K562 (cell line): Measurements from ENCODE around the gene UQCRHL. TPM values are rescaled to one million over a fixed set of nuclear protein-coding genes. Genes with fewer than 3 reads are reported as not detected.

Experiments
- CBX2 ChIP-seq: fragments of 200-600 bp; sonication (generic); IDR thresholded peaks from one replicate; pipeline ENCODE4 v1.6.1; 2012; ENCODE audit warnings: mild to moderate bottlenecking, low read length, inconsistent platforms; ENCODE audit not compliant: insufficient read depth, poor library complexity, severe bottlenecking
- CEBPG ChIP-seq, 3 experiments: fragments of 200-800 bp in 1 of 3; sonication (Bioruptor generic) in 1 of 3; sonication (generic) in 1 of 3; formaldehyde crosslinking in 1 of 3; IDR thresholded peaks in 2 of 3; conservative IDR thresholded peaks in 1 of 3; 2 replicates each; pipeline versions ENCODE4 v1.6.1 to v1.8.0; 2016 to 2022; ENCODE audit warnings: missing compliant biosample characterization in 2 of 3, missing genetic modification characterization in 2 of 3, mild to moderate bottlenecking in 1 of 3, missing genetic modification reagents in 1 of 3
- ERF ChIP-seq: fragments of 450-650 bp; formaldehyde crosslinking; IDR thresholded peaks from 2 replicates; pipeline ENCODE4 v1.4.0; 2020; ENCODE audit warnings: mild to moderate bottlenecking, mixed read lengths
- ESRRA ChIP-seq: fragments of 450-650 bp; IDR thresholded peaks from 2 replicates; pipeline ENCODE4 v1.6.1; 2014; ENCODE audit warnings: low read depth, mild to moderate bottlenecking, moderate library complexity, borderline replicate concordance
- HDGF ChIP-seq: fragments of 450-650 bp; IDR thresholded peaks from 2 replicates; pipeline ENCODE4 v1.6.1; 2016
- HIVEP1 ChIP-seq: fragments of 250-450 bp; sonication (Bioruptor Pico); IDR thresholded peaks from 2 replicates; pipeline ENCODE4 v1.4.0; 2020; ENCODE audit warnings: mild to moderate bottlenecking
- MED1 ChIP-seq: sonication (generic); formaldehyde crosslinking; IDR thresholded peaks from 2 replicates; pipeline ENCODE4 v1.8.1; 2023; ENCODE audit warnings: missing genetic modification reagents, borderline replicate concordance
- NBN ChIP-seq: fragments of 450-650 bp; IDR thresholded peaks from 2 replicates; pipeline ENCODE4 v1.6.1; 2016; ENCODE audit warnings: low read depth, mild to moderate bottlenecking
- POLR2G ChIP-seq: fragments of 200-400 bp; formaldehyde crosslinking; IDR thresholded peaks from 2 replicates; pipeline ENCODE4 v1.6.1; 2017; ENCODE audit warnings: low read depth, mild to moderate bottlenecking, antibody characterized with exemption, low read length, moderate library complexity
- PTRF ChIP-seq: fragments of 450-650 bp; IDR thresholded peaks from 2 replicates; pipeline ENCODE4 v1.6.1; 2016; ENCODE audit warnings: mild to moderate bottlenecking, missing genetic modification characterization, missing compliant biosample characterization
- RBFOX2 ChIP-seq: fragments of 200-400 bp; formaldehyde crosslinking; IDR thresholded peaks from 2 replicates; pipeline ENCODE4 v1.6.1; 2017; ENCODE audit warnings: low read depth, mild to moderate bottlenecking, low read length, moderate library complexity
- RFX7 ChIP-seq: fragments of 250-450 bp; sonication (Bioruptor Pico); IDR thresholded peaks from 2 replicates; pipeline ENCODE4 v1.5.1; 2021; ENCODE audit warnings: mild to moderate bottlenecking
- SAP30 ChIP-seq: fragments of 200-600 bp; sonication (generic); IDR thresholded peaks from 2 replicates; pipeline ENCODE4 v1.6.1; 2012; ENCODE audit warnings: borderline replicate concordance, low read depth, mild to moderate bottlenecking, moderate library complexity, low read length, control low read depth, inconsistent platforms; ENCODE audit not compliant: insufficient read depth, poor library complexity, severe bottlenecking
- SMARCB1 ChIP-seq: IDR thresholded peaks from 2 replicates; pipeline ENCODE4 v1.6.1; 2011; ENCODE audit warnings: improper control_type of control experiment, low read depth; ENCODE audit not compliant: insufficient read length
- TAF7 ChIP-seq: fragments of 450-650 bp; IDR thresholded peaks from 2 replicates; pipeline ENCODE4 v1.6.1; 2016; ENCODE audit warnings: missing genetic modification characterization, missing compliant biosample characterization
- YBX1 ChIP-seq: fragments of 450-650 bp; IDR thresholded peaks from 2 replicates; pipeline ENCODE4 v1.7.1; 2016; ENCODE audit warnings: mild to moderate bottlenecking
- ZBTB8A ChIP-seq: fragments of 450-650 bp; IDR thresholded peaks from 2 replicates; pipeline ENCODE4 v1.6.1; 2018; ENCODE audit warnings: mild to moderate bottlenecking, moderate library complexity; ENCODE audit not compliant: partially characterized antibody
- ZNF184 ChIP-seq: sonication (generic); formaldehyde crosslinking; IDR thresholded peaks from 2 replicates; pipeline ENCODE4 v1.5.0; 2020; ENCODE audit warnings: missing genetic modification reagents
- polyA plus RNA-seq, 8 experiments: library from polyadenylated mRNA; depleted of rRNA in 4 of 8; stranded (reverse) in 5 of 8; unstranded in 3 of 8; fragments of >200 nt; fragmentation: Nextera tagmentation in 2 of 8; fragmentation: Illumina TruSeq in 1 of 8; extraction: Ambion mirVana in 2 of 8; extraction: Trizol in 1 of 8; gene quantifications; 2 replicates each; pipeline versions ENCODE4 v1.2.1 to v1.2.3, GENCODE V29; 2011 to 2014; ENCODE audit warnings: inconsistent platforms in 1 of 8, missing spikeins in 1 of 8
- total RNA-seq, 7 experiments: library from RNA; depleted of rRNA in 6 of 7; stranded (reverse); fragments of >200 nt in 6 of 7; fragmentation: Illumina TruSeq in 2 of 7; extraction: Trizol in 2 of 7; gene quantifications; 2 replicates each; pipeline versions ENCODE4 v1.2.1 to v1.2.3, GENCODE V29; 2011 to 2021; ENCODE audit warnings: low replicate concordance in 1 of 7
- TF ChIP-seq, protein P1 (sequence below): fragments of 450-650 bp; IDR thresholded peaks from 2 replicates; pipeline ENCODE4 v1.6.1; 2016
- TF ChIP-seq, protein P2 (sequence below): fragments of 250-450 bp; sonication (Bioruptor Pico); IDR thresholded peaks from 2 replicates; pipeline ENCODE4 v1.8.0; 2021; ENCODE audit warnings: moderate library complexity, mild to moderate bottlenecking, inconsistent platforms
- TF ChIP-seq, protein P3 (sequence below): fragments of 200-800 bp; sonication (Bioruptor generic); IDR thresholded peaks from 2 replicates; pipeline ENCODE4 v1.6.1; 2017; ENCODE audit warnings: missing genetic modification characterization, missing compliant biosample characterization
- TF ChIP-seq, protein P4 (sequence below): sonication (generic); formaldehyde crosslinking; IDR thresholded peaks from 2 replicates; pipeline ENCODE4 v1.4.0; 2020; ENCODE audit warnings: mild to moderate bottlenecking, missing genetic modification reagents

Gene UQCRHL
- total and polyA plus RNA-seq, 9 of the 15 experiments (the other 6 are each of a cell fraction or from before 2014, with no cell fraction given): 5.1 to 41.3 (median 21.8) TPM

DNA sequence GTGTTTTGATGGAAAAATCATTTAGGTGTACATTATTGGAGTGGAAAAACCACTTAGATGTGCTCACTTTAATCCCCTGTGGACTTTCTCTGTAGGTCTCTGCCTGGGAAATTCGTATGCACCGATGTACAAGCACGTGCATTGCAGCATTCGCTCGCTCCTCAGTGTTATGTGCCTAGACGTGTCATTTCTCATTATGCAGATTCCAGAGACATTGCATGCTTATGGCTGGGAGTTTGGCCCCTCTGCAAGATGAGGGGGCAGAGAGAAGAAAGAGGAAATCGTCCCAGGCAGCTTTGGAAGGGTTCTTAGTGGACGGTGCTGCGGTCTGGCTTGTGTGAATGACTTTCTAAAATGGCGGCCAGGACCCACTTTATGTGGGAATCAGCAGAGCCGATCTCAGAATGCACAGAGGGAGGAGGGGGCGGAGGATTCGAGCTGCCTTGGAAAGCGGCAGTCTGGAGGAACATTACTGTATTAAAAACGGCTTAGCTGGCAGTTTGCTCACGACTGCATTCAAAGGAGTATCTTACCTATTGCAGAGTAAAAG lies 42.4 kb upstream of the UQCRHL start (continued):
- TF ChIP-seq ZBTB8A (no peak), RBFOX2 (peak; percentile 17; the same call in 1 of the 2 replicates), HIVEP1 (CRISPR knock-in tag) (no peak), CEBPG (CRISPR knock-in tag; IDR thresholded peaks at IDR 0.05) (peak; percentile 70; the same call in 1 of the 2 replicates), CEBPG (tag; conservative IDR thresholded peaks at IDR 0.05 in 1 of 2, IDR thresholded peaks at IDR 0.05 in 1 of 2) (no peak), NBN (peak; percentile 59; the same call in 1 of the 2 replicates), SAP30 (peak; percentile 91), HDGF (0 out of 2 replicates have a peak, but pooled peaks have one; percentile 57), ZNF184 (CRISPR knock-in tag) (no peak), RFX7 (CRISPR knock-in tag) (no peak), YBX1 (no peak), SMARCB1 (no peak), CBX2 (no peak), MED1 (no peak), TAF7 (tag) (0 out of 2 replicates have a peak, but pooled peaks have one; percentile 48), POLR2G (no peak), ERF (CRISPR knock-in tag) (no peak), PTRF (tag) (no peak), ESRRA (peak; percentile 48; the same call in 1 of the 2 replicates)
- TF ChIP-seq, protein P1, sequence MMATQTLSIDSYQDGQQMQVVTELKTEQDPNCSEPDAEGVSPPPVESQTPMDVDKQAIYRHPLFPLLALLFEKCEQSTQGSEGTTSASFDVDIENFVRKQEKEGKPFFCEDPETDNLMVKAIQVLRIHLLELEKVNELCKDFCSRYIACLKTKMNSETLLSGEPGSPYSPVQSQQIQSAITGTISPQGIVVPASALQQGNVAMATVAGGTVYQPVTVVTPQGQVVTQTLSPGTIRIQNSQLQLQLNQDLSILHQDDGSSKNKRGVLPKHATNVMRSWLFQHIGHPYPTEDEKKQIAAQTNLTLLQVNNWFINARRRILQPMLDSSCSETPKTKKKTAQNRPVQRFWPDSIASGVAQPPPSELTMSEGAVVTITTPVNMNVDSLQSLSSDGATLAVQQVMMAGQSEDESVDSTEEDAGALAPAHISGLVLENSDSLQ: no peak
- TF ChIP-seq, protein P2, sequence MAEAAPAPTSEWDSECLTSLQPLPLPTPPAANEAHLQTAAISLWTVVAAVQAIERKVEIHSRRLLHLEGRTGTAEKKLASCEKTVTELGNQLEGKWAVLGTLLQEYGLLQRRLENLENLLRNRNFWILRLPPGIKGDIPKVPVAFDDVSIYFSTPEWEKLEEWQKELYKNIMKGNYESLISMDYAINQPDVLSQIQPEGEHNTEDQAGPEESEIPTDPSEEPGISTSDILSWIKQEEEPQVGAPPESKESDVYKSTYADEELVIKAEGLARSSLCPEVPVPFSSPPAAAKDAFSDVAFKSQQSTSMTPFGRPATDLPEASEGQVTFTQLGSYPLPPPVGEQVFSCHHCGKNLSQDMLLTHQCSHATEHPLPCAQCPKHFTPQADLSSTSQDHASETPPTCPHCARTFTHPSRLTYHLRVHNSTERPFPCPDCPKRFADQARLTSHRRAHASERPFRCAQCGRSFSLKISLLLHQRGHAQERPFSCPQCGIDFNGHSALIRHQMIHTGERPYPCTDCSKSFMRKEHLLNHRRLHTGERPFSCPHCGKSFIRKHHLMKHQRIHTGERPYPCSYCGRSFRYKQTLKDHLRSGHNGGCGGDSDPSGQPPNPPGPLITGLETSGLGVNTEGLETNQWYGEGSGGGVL (CRISPR knock-in tag): no peak
- TF ChIP-seq, protein P3, sequence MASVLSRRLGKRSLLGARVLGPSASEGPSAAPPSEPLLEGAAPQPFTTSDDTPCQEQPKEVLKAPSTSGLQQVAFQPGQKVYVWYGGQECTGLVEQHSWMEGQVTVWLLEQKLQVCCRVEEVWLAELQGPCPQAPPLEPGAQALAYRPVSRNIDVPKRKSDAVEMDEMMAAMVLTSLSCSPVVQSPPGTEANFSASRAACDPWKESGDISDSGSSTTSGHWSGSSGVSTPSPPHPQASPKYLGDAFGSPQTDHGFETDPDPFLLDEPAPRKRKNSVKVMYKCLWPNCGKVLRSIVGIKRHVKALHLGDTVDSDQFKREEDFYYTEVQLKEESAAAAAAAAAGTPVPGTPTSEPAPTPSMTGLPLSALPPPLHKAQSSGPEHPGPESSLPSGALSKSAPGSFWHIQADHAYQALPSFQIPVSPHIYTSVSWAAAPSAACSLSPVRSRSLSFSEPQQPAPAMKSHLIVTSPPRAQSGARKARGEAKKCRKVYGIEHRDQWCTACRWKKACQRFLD (CRISPR knock-in tag): 0 out of 2 replicates have a peak, but pooled peaks have one; percentile 40
- TF ChIP-seq, protein P4, sequence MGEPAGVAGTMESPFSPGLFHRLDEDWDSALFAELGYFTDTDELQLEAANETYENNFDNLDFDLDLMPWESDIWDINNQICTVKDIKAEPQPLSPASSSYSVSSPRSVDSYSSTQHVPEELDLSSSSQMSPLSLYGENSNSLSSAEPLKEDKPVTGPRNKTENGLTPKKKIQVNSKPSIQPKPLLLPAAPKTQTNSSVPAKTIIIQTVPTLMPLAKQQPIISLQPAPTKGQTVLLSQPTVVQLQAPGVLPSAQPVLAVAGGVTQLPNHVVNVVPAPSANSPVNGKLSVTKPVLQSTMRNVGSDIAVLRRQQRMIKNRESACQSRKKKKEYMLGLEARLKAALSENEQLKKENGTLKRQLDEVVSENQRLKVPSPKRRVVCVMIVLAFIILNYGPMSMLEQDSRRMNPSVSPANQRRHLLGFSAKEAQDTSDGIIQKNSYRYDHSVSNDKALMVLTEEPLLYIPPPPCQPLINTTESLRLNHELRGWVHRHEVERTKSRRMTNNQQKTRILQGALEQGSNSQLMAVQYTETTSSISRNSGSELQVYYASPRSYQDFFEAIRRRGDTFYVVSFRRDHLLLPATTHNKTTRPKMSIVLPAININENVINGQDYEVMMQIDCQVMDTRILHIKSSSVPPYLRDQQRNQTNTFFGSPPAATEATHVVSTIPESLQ (CRISPR knock-in tag): no peak; the same call in 1 of the 2 replicates
